AML-193 (cell line): ENCODE data around the gene LRP4.

ENCODE experiments used
- DNase-seq, 2 experiments: peaks; one replicate each; lab custom pipeline; 2025; lab: John Stamatoyannopoulos, UW

The LRP4 gene

DNA sequence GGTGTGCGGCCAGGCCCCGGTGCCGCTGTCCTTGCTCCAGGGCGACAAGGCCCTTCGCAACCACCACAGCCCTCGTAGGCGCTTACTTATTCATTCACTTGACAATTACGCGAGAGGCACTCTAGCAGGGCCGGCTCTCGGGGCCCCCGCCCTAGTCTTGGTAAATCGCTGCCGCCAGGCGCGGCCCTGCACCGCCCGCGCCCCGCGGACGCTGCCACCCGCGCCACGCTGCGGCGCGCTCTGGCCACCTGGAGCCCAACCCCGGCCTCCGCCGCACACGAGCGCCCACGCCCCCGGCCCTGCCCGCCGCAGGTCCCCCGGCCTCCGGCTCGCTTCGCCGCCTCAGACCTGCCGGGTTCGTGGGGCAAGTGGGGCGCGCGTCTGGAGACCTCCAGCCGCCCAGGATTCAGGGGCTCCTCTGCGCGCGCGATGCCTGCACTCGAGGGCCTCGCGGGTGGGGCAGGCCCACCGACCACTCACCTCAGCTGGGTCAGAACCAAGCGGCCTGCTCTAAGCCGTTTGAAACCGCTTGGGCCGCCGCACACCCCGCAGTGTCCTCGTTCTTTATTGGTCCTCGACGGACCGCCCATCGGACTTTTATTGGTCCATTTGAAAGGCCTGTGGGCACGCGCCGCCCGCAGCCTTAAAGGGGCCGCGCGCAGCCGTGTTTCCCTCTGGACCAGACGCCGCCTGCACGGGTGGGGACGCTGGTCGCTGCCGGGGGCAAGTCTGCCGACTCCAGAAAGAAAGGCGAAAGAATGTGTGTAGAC, 72.4 kb downstream of the LRP4 start, which contains the start of gene CKAP5:
TSS of gene CKAP5 (minus strand) at position 541 of the 770 bp plus-strand sequence. CDS start 25,049 bp downstream, outside the sequence.
- peak; percentile 78 to 83 for DNase-seq

DNA sequence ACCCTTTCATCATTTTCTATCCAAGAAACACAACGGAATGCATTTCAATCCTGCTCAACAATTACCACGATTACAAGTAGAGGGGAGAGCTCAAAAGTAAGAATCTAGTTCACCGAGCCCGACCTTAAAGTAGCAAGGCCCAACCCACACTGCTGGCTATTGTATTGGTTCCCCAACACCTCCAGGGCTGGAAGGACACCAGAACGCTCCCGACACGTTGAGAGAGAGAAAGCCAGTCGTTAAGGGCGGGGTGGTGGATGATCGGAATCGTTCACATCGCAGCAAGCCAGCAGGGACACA, 73.0 kb downstream of the LRP4 start:
- no peak for DNase-seq

DNA sequence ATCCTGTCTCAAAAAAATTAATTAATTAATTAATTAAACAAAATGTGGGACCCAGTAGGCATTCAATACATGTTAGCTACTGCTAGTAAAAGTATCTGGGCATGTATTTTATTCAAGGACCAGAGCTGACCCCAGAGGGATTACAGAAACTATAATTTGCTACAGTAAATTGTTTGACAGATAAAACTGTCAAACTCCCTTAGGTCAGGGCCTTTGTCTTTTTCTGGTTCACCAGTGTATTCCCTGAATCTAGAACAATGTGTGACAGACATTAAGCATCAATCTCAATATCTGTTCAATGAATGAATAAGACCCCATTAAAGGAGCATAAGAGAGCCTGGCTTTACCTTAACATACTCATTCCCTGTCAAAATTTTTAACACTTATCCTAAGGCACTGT, 78.2 kb downstream of the LRP4 start:
- no peak for DNase-seq

DNA sequence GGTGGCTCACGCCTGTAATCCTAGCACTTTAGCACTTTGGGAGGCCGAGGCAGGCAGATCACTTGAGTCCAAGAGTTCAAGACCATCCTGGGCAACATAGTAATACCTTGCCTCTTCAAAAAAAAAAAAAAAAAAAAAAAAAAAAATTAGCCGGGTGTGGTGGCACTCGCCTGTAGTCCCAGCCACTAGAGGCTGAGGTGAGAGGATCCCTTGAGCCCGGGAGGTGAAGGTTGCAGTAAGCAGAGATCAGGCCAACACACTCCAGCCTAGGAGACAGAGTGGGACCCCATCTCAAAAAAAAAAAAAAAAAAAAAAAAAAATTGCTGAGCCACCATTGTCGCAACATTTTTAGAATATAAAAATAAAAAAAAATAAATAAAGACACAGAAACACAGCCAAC, 79.8 kb downstream of the LRP4 start:
- DNase-seq = no peak

DNA sequence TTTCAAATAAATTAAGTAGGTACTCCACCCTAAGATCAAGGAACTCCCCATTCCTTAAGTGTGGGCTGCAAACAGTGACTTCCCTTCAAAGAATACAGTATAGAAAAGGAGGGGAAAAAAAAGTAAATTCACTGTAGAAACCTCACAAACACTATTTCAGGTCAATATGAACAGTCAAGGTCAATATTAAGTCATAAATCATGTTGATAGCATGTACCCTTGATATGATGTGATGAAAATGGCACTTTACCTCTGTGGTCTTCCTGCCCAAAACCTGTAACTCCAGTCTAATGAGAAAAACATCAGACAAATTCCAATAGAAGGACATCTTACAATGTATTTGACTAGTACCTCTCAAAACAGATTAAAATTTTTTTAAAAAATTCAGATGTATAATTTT, 80.5 kb downstream of the LRP4 start:
- DNase-seq = no peak

DNA sequence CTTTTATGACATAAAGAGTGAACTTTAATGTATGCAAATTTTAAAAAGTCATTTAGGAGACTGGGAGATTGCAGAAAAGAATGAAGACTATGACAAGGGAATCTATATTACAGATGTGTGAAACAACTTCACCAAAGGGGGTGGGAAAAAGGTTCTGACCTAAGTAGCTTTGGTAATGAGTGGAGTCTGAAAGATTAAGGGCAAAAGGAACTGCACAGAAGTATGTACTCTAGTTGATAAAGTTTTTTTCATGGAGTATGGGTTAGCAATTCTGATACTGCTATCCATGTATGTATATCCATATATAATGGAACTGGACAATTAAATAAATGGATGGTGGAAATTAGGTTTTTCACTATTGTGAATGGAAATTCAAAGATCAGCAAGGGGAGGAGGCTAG, 81.5 kb downstream of the LRP4 start:
- no peak for DNase-seq

DNA sequence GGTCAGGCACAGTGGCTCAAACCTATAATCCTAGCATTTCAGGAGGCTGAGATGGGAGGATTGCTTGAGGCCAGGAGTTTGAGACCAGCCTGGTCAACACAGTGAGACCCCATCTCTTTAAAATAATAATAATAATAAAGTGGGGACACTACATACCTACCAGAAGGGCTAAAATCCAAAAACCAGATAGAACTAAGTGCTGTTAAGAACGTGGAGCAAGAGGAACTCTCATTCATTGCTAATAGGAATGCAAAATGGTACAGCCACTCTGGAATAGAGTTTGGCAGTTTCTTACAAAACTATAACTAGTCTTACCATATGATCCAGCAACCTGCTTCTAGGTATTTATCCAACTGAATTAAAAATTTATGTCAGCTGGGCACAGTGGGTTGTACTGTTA, 81.9 kb downstream of the LRP4 start:
- no peak for DNase-seq

DNA sequence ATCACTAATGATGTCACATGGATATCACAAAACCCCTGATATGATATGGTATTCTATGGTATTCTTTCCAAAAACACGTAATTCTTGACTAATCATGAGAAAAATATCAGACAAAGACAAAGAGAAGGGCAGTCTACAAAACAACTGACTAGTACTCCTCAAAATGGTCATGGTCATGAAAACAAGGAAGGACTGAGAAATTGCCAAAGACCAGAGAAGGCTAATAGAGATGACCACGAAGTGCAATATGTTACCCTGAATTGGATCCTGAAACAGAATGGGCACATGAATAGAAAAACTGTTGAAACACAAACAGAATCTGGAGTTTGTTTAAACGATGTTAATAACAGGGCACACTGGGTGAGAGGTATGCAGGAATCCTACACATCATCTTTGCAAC, 82.5 kb downstream of the LRP4 start:
- peak; percentile 59 to 61 for DNase-seq

DNA sequence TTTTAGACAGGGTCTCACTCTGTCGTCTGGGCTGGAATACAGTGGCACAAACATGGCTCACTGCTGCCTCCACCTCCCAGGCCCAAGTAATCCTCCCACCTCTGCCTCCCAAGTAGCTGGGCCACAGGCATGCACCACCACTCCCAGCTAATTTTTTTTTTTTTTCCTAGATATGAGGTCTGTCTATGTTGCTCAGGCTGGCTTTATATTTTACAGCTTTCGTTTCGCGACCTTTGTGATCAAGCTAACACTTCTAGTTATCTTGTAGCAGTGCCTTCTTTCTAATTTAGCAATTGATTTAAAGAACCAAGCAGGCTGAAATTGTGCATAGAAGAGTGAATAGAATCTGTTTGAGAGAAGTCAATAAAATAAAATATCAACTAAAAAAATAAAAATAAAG, 83.5 kb downstream of the LRP4 start:
- no peak for DNase-seq

DNA sequence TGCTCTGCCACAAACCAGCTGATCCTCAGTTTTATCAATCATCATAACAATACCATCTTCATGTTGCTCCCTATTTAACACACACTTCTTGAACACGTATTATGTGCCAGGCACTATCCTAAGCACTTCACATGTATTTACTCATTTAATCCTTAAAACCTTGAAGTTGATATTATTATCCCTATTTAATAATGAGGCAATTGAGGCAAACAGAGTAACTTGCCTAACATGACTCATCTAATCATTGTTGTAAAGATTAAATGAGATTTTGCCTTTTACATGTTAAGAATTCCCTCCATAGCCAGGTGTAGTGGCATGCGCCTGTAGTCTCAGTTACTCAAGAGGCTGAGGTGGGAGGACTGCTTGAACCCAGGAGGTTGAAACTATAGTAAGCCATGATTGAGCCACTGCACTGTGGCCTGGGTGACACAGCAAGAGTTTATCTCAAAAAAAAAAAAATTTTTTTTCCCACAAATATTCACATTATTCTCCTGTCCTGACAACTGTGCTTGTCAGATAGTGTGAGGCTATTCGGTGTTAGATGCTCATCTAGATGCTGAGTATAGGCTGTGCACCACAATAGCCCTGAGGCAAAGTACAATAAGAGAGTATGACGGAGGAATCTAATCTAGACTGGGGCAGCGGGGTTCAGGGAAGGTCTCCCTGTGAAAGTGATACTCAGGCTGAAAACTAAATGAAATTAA, 85.7 kb downstream of the LRP4 start:
- DNase-seq = no peak

DNA sequence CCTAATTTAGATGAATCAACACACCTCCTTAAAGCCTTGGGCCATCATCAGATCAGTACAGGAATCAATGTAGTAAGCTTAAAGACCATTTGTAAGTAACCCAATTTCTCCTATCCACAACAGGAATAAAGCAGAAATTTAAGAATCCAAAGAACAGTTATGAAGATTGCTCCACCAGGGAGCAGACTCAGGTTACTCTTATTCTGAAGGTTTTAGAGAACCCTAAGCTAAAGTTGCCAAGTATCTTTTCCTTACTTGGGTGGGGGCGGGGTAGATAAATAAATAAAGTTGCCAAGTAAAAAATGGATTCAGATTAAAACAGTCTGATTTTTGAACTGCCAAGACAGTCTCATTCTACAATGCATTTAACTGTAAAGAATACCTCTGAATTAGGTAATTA, 90.4 kb downstream of the LRP4 start:
- DNase-seq = no peak

DNA sequence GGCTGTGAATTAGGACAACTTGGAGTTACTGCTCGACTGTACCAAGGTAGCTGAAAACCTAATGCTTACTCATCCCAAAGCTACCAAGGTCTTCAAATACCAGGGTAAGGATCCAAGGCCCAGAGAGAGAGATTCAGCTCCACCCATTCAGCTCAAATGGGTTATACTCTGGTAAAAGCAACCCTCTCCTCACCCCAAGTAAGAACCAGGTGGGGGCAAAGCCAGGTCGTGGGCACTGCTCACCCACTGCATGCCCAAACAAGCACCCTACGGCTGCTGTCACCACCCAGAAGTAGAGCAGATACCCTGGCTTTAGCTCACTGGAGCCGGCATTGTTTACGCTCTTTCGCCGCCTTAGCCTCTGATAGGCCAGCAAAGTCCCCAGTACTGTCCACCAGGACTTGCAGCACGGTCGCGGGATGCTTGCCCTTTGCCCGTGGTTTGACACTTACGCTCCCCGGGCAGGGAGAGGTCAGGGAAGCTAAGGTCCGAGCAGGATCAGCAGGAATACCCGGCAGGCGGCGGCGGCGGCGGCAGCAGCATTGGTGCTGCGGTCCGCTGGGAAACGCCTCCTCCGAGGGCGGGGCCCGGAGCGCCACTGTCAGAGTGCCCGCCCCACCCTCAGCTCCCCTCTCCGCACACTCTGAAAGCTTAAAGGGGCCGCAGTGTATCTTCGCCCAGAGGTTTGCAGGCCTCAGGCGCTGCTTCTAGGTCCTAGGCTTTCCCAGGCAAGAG, 91.9 kb downstream of the LRP4 start:
- DNase-seq = no peak

DNA sequence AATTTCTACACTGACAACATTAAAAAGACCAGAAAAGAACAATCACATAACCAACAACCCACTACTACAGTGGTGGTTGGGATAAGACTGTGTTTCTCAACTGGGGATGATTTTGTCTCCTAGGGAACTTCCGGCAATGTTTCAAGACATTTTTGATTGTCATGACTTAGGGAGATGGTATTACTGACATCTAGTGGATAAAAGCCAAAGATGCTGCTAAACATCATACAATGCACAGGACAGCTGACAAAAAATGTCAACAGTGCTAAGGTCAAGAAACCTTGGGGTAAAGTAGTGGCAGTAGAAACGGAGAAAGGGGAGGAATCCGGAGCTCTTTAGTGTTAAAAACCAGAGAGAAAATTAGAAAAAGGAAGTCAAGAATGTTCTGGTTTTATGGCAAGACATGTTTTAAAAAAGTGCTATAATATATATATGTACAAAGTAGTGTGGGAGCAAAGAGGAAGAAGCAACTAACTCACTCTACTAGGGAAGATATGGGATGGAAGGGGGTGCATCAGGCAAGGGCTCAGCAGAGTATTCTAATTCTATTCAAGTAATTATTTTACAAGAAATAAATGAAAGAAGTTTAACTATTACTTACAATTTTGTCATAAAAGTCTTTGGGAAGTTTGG, 109.4 kb downstream of the LRP4 start:
- peak; percentile 34 to 36 for DNase-seq
